K562 (cell line): ENCODE results near the gene MEF2C. TPM values are rescaled to one million over a fixed set of nuclear protein-coding genes. Genes with fewer than 3 reads are reported as not detected.

ENCODE experiments used
- CCAR2 ChIP-seq: fragments of 200-400 bp; formaldehyde crosslinking; IDR thresholded peaks from 2 replicates; pipeline ENCODE4 v1.6.1; 2017; ENCODE audit warnings: mild to moderate bottlenecking, low read depth, low read length
- E2F4 ChIP-seq: sonication (generic); formaldehyde crosslinking; IDR thresholded peaks from 2 replicates; pipeline ENCODE4 v1.8.0; 2022; ENCODE audit warnings: mild to moderate bottlenecking, low read depth, missing genetic modification reagents
- ETV1 ChIP-seq: fragments of 450-650 bp; conservative IDR thresholded peaks from 2 replicates; pipeline ENCODE4 v1.6.1; 2016; ENCODE audit warnings: missing genetic modification characterization, control low read depth, low read depth, missing compliant biosample characterization
- FOXK2 ChIP-seq, 2 experiments: fragments of 450-650 bp; IDR thresholded peaks in 1 of 2; conservative IDR thresholded peaks in 1 of 2; 2 replicates each; pipeline ENCODE4 v1.6.1; 2016; ENCODE audit warnings: low read depth in 2 of 2, mild to moderate bottlenecking in 1 of 2
- HMGN3 ChIP-seq: IDR thresholded peaks from 2 replicates; pipeline ENCODE4 v1.6.1; 2011; ENCODE audit warnings: borderline replicate concordance, low read depth, mild to moderate bottlenecking, mixed read lengths, low read length; ENCODE audit not compliant: insufficient read length; ENCODE audit errors: extremely low read depth
- LCOR ChIP-seq: sonication (generic); formaldehyde crosslinking; IDR thresholded peaks from 2 replicates; pipeline ENCODE4 v1.8.0; 2022; ENCODE audit warnings: mild to moderate bottlenecking, missing genetic modification reagents
- MIER1 ChIP-seq: fragments of 450-650 bp; IDR thresholded peaks from 2 replicates; pipeline ENCODE4 v1.6.1; 2016; ENCODE audit warnings: antibody characterized with exemption, mild to moderate bottlenecking, low read depth
- NFIX ChIP-seq: fragments of 250-450 bp; sonication (Bioruptor Pico); IDR thresholded peaks from 2 replicates; pipeline ENCODE4 v1.4.0; 2020; ENCODE audit warnings: low read depth, mild to moderate bottlenecking, moderate library complexity
- POLR2B ChIP-seq: fragments of 450-650 bp; IDR thresholded peaks from 2 replicates; pipeline ENCODE4 v1.6.1; 2018; ENCODE audit warnings: low read depth; ENCODE audit not compliant: partially characterized antibody
- SMARCA4 ChIP-seq: fragments of 450-650 bp; IDR thresholded peaks from 2 replicates; pipeline ENCODE4 v1.6.1; 2016
- SRSF7 ChIP-seq: fragments of 200-400 bp; formaldehyde crosslinking; optimal IDR thresholded peaks from 2 replicates; pipeline ENCODE3; 2017; ENCODE audit warnings: mild to moderate bottlenecking, low read depth, low read length
- SRSF9 ChIP-seq: fragments of 200-400 bp; formaldehyde crosslinking; IDR thresholded peaks from 2 replicates; pipeline ENCODE4 v1.6.1; 2017; ENCODE audit warnings: low read depth, low read length, borderline replicate concordance
- U2AF2 ChIP-seq: fragments of 200-400 bp; formaldehyde crosslinking; optimal IDR thresholded peaks from 2 replicates; pipeline ENCODE3; 2017; ENCODE audit warnings: low read depth, mild to moderate bottlenecking, low read length
- ZBED1 ChIP-seq: IDR thresholded peaks from 2 replicates; pipeline ENCODE4 v1.6.1; 2014
- ZNF24 ChIP-seq: fragments of 450-650 bp; IDR thresholded peaks from 2 replicates; pipeline ENCODE4 v1.6.1; 2016
- ZNF830 ChIP-seq: fragments of 250-450 bp; sonication (Bioruptor Pico); IDR thresholded peaks from 2 replicates; pipeline ENCODE4 v1.5.0; 2021; ENCODE audit warnings: mild to moderate bottlenecking
- polyA plus RNA-seq, 8 experiments: library from polyadenylated mRNA; depleted of rRNA in 4 of 8; stranded (reverse) in 5 of 8; unstranded in 3 of 8; fragments of >200 nt; fragmentation: Nextera tagmentation in 2 of 8; fragmentation: Illumina TruSeq in 1 of 8; extraction: Ambion mirVana in 2 of 8; extraction: Trizol in 1 of 8; gene quantifications; 2 replicates each; pipeline versions ENCODE4 v1.2.1 to v1.2.3, GENCODE V29; 2011 to 2014; ENCODE audit warnings: inconsistent platforms in 1 of 8, missing spikeins in 1 of 8
- total RNA-seq, 7 experiments: library from RNA; depleted of rRNA in 6 of 7; stranded (reverse); fragments of >200 nt in 6 of 7; fragmentation: Illumina TruSeq in 2 of 7; extraction: Trizol in 2 of 7; gene quantifications; 2 replicates each; pipeline versions ENCODE4 v1.2.1 to v1.2.3, GENCODE V29; 2011 to 2021; ENCODE audit warnings: low replicate concordance in 1 of 7
- TF ChIP-seq, protein P1 (sequence below): fragments of 450-650 bp; IDR thresholded peaks from 2 replicates; pipeline ENCODE4 v1.6.1; 2016; ENCODE audit warnings: mild to moderate bottlenecking
- TF ChIP-seq, protein P2 (sequence below): fragments of 450-650 bp; IDR thresholded peaks from one replicate; pipeline ENCODE4 v1.6.1; 2018; ENCODE audit warnings: mild to moderate bottlenecking, moderate library complexity; ENCODE audit not compliant: partially characterized antibody
- TF ChIP-seq, protein P3 (sequence below): fragments of 450-650 bp; formaldehyde crosslinking; IDR thresholded peaks from 2 replicates; pipeline ENCODE4 v1.4.0; 2020; ENCODE audit warnings: mild to moderate bottlenecking, moderate library complexity
- TF ChIP-seq, protein P4 (sequence below): fragments of 250-450 bp; sonication (Bioruptor Pico); IDR thresholded peaks from 2 replicates; pipeline ENCODE4 v1.5.0; 2022; ENCODE audit warnings: mild to moderate bottlenecking

The MEF2C gene
- total and polyA plus RNA-seq, 9 of the 15 experiments (the other 6 are each of a cell fraction or from before 2014, with no cell fraction given) = 25.1 to 67.8 (median 58.3) TPM

- TF ChIP-seq, protein P1, sequence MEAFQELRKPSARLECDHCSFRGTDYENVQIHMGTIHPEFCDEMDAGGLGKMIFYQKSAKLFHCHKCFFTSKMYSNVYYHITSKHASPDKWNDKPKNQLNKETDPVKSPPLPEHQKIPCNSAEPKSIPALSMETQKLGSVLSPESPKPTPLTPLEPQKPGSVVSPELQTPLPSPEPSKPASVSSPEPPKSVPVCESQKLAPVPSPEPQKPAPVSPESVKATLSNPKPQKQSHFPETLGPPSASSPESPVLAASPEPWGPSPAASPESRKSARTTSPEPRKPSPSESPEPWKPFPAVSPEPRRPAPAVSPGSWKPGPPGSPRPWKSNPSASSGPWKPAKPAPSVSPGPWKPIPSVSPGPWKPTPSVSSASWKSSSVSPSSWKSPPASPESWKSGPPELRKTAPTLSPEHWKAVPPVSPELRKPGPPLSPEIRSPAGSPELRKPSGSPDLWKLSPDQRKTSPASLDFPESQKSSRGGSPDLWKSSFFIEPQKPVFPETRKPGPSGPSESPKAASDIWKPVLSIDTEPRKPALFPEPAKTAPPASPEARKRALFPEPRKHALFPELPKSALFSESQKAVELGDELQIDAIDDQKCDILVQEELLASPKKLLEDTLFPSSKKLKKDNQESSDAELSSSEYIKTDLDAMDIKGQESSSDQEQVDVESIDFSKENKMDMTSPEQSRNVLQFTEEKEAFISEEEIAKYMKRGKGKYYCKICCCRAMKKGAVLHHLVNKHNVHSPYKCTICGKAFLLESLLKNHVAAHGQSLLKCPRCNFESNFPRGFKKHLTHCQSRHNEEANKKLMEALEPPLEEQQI = peak; percentile 82
- TF ChIP-seq MIER1 (peak; percentile 88), ETV1 (no peak), U2AF2 (no peak), E2F4 (CRISPR knock-in tag) (no peak), POLR2B (no peak), ZNF830 (no peak), ZBED1 (no peak), CCAR2 (no peak), ZNF24 (no peak), SMARCA4 (peak; percentile 89), LCOR (peak; percentile 58; the same call in 1 of the 2 replicates), SRSF7 (no peak), NFIX (CRISPR knock-in tag) (no peak), FOXK2 (conservative IDR thresholded peaks at IDR 0.05 in 1 of 2, IDR thresholded peaks at IDR 0.05 in 1 of 2; ENCODE audit: low read depth in 2 of 2) (peak in 1 of 2 experiments; percentile 18; a peak in 1 of 4 replicates), SRSF9 (no peak), HMGN3 (no peak)
- TF ChIP-seq, protein P2, sequence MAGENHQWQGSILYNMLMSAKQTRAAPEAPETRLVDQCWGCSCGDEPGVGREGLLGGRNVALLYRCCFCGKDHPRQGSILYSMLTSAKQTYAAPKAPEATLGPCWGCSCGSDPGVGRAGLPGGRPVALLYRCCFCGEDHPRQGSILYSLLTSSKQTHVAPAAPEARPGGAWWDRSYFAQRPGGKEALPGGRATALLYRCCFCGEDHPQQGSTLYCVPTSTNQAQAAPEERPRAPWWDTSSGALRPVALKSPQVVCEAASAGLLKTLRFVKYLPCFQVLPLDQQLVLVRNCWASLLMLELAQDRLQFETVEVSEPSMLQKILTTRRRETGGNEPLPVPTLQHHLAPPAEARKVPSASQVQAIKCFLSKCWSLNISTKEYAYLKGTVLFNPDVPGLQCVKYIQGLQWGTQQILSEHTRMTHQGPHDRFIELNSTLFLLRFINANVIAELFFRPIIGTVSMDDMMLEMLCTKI = no peak
- TF ChIP-seq, protein P3, sequence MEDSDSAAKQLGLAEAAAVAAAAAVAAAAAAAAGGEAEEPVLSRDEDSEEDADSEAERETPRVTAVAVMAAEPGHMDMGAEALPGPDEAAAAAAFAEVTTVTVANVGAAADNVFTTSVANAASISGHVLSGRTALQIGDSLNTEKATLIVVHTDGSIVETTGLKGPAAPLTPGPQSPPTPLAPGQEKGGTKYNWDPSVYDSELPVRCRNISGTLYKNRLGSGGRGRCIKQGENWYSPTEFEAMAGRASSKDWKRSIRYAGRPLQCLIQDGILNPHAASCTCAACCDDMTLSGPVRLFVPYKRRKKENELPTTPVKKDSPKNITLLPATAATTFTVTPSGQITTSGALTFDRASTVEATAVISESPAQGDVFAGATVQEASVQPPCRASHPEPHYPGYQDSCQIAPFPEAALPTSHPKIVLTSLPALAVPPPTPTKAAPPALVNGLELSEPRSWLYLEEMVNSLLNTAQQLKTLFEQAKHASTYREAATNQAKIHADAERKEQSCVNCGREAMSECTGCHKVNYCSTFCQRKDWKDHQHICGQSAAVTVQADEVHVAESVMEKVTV (CRISPR knock-in tag) = peak; percentile 39; the same call in 1 of the 2 replicates
- TF ChIP-seq, protein P4, sequence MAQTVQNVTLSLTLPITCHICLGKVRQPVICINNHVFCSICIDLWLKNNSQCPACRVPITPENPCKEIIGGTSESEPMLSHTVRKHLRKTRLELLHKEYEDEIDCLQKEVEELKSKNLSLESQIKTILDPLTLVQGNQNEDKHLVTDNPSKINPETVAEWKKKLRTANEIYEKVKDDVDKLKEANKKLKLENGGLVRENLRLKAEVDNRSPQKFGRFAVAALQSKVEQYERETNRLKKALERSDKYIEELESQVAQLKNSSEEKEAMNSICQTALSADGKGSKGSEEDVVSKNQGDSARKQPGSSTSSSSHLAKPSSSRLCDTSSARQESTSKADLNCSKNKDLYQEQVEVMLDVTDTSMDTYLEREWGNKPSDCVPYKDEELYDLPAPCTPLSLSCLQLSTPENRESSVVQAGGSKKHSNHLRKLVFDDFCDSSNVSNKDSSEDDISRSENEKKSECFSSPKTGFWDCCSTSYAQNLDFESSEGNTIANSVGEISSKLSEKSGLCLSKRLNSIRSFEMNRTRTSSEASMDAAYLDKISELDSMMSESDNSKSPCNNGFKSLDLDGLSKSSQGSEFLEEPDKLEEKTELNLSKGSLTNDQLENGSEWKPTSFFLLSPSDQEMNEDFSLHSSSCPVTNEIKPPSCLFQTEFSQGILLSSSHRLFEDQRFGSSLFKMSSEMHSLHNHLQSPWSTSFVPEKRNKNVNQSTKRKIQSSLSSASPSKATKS (CRISPR knock-in tag) = no peak
Measured at GRCh38 chr5:88836195-88836838, 46.7 kb downstream of the MEF2C start (continued).
